Keratinocyte (primary cell): Measurements from ENCODE around the gene TEX29. TPM values are rescaled to one million over a fixed set of nuclear protein-coding genes. Genes with fewer than 3 reads are reported as not detected.

ENCODE experiments used
- DNase-seq: peaks from one replicate; pipeline ENCODE4 v3.0.0-alpha.2; 2011; ENCODE audit warnings: low read depth, missing footprints, low spot score
- FAIRE-seq: peaks from 2 replicates; lab custom pipeline; 2011; peaks lifted over from hg19 to GRCh38; lab: Jason Lieb, UNC
- H2AFZ ChIP-seq: 2 replicates; pipeline ENCODE4 v1.6.0; 2012; ENCODE audit warnings: low read length, control low read depth, inconsistent platforms; ENCODE audit not compliant: control insufficient read depth
- H3K27ac ChIP-seq: 2 replicates; pipeline ENCODE4 v1.5.1; 2011; ENCODE audit warnings: low read length; ENCODE audit not compliant: control insufficient read depth, insufficient read depth
- H3K27me3 ChIP-seq: 3 replicates; pipeline ENCODE4 v1.6.0; 2011; ENCODE audit warnings: low read length; ENCODE audit not compliant: control insufficient read depth, insufficient read depth; ENCODE audit errors: extremely low read depth
- H3K36me3 ChIP-seq, 2 experiments: 2 replicates in 1 of 2; 3 replicates in 1 of 2; pipeline ENCODE4 v1.5.1; 2011; ENCODE audit warnings: low read length in 2 of 2, mild to moderate bottlenecking in 1 of 2; ENCODE audit not compliant: control insufficient read depth in 2 of 2, insufficient read depth in 2 of 2; ENCODE audit errors: extremely low read depth in 1 of 2
- H3K4me1 ChIP-seq: 3 replicates; pipeline ENCODE4 v1.5.1; 2011; ENCODE audit warnings: low read length; ENCODE audit not compliant: control insufficient read depth, insufficient read depth; ENCODE audit errors: extremely low read depth
- H3K4me2 ChIP-seq: 3 replicates; pipeline ENCODE4 v1.6.0; 2011; ENCODE audit warnings: low read depth, low read length; ENCODE audit not compliant: control insufficient read depth, insufficient read depth; ENCODE audit errors: extremely low read depth
- H3K4me3 ChIP-seq, 3 experiments: fragments of 200-600 bp in 1 of 3; sonication (generic) in 1 of 3; 2 replicates in 2 of 3; 3 replicates in 1 of 3; pipeline ENCODE4 v1.5.1; 2011 to 2016; ENCODE audit warnings: low read length in 3 of 3, mild to moderate bottlenecking in 3 of 3, control low read depth in 2 of 3, inconsistent platforms in 1 of 3, low read depth in 1 of 3, mixed read lengths in 1 of 3, mixed run types in 1 of 3, moderate library complexity in 1 of 3; ENCODE audit not compliant: control insufficient read depth in 2 of 3, insufficient read depth in 2 of 3; ENCODE audit errors: extremely low read depth in 1 of 3
- H3K79me2 ChIP-seq: 2 replicates; pipeline ENCODE4 v1.6.0; 2012; ENCODE audit warnings: low read length; ENCODE audit not compliant: control insufficient read depth, insufficient read depth
- H3K9ac ChIP-seq: 3 replicates; pipeline ENCODE4 v1.6.0; 2011; ENCODE audit warnings: low read length; ENCODE audit not compliant: control insufficient read depth, insufficient read depth; ENCODE audit errors: extremely low read depth
- H3K9me1 ChIP-seq: 3 replicates; pipeline ENCODE4 v1.6.0; 2011; ENCODE audit warnings: low read length; ENCODE audit not compliant: control insufficient read depth, insufficient read depth; ENCODE audit errors: extremely low read depth
- H3K9me3 ChIP-seq: 2 replicates; pipeline ENCODE4 v1.5.1; 2012; ENCODE audit warnings: low read depth, low read length; ENCODE audit not compliant: control insufficient read depth
- H4K20me1 ChIP-seq: 3 replicates; pipeline ENCODE4 v1.6.0; 2011; ENCODE audit warnings: low read length; ENCODE audit not compliant: control insufficient read depth, insufficient read depth; ENCODE audit errors: extremely low read depth
- EZH2 ChIP-seq: IDR thresholded peaks from one replicate; pipeline ENCODE4 v1.6.1; 2012; ENCODE audit warnings: inconsistent platforms, mild to moderate bottlenecking, low read length, moderate library complexity
- dilution Hi-C: fragments of 300-500 bp; cut with MboI; formaldehyde crosslinking; loops from one replicate; pipeline ENCODE4 v1.7.0; 2020; ENCODE audit warnings: low sequenced_read_pairs; ENCODE audit not compliant: extremely low pct_ligation_motif_present
- polyA plus RNA-seq, 5 experiments: library from polyadenylated mRNA; depleted of rRNA in 3 of 5; stranded (reverse) in 3 of 5; stranded (forward) in 1 of 5; unstranded in 1 of 5; fragments of >200 nt; gene quantifications; 1 replicate in 1 of 5; 2 replicates in 3 of 5; 3 replicates in 1 of 5; pipeline versions ENCODE4 v1.2.1 to v1.2.3, GENCODE V29; 2011 to 2012; ENCODE audit warnings: missing spikeins in 2 of 5, low read depth in 1 of 5, low replicate concordance in 1 of 5
- TF ChIP-seq, protein P1 (sequence below), 3 experiments: IDR thresholded peaks in 1 of 3; conservative IDR thresholded peaks in 1 of 3; optimal IDR thresholded peaks in 1 of 3; 2 replicates in 2 of 3; 3 replicates in 1 of 3; pipeline versions ENCODE3 to v1.5.1; 2011; ENCODE audit warnings: low read length in 3 of 3, mild to moderate bottlenecking in 3 of 3, moderate library complexity in 2 of 3, control low read depth in 1 of 3, inconsistent platforms in 1 of 3; ENCODE audit not compliant: insufficient read depth in 2 of 3; ENCODE audit errors: extremely low read depth in 1 of 3

Gene TEX29
- polyA plus RNA-seq, 1 donor (not counting 4 experiments of a cell fraction or from before 2014, with no cell fraction given): 0.18 TPM

DNA sequence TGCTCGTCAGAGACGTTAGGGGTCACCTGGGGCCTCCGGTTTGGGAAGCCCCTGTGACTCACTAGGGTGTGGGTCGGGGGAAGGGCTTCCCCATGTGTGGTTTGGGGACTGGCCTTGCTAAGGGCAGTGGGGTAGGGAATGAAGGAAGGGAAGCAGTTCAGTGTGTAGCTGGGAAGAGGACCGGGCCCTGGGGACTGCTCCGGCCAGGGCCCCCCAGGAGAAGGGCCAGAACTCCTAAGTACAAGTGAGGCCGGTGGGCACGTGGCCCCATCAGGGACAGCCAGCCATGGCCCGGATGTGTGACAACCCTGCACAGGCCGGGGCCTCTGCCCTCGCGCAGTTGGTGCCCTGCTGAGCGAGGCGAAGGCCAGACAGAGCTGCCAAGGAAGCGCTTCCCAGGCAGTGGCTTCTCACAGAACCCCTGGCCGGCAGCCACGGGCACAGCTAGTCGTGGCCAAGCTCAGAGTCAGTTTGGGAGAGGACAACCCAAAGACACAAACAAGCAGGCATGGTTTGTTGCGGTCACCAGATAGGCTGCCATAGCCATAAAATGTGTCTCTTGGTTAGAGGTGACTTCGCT is 25.7 kb downstream of the TEX29 start:
- Histone ChIP-seq H3K79me2 (no peaks in the 10 kb centered on the region), H3K9me3 (no peaks in the 10 kb centered on the region), H3K27me3 (no peaks in the 10 kb centered on the region), H3K4me1 (no peaks in the 10 kb centered on the region), H3K9ac (no peak overlapping the region), H3K36me3 (no peaks in the 10 kb centered on the region), H3K4me2 (no peak overlapping the region), H3K27ac (no peak overlapping the region), H2AFZ (no peak overlapping the region), H4K20me1 (no peaks in the 10 kb centered on the region), H3K4me3 (no peak overlapping the region), H3K9me1 (no peaks in the 10 kb centered on the region)
- dilution Hi-C loops: no loop called here
- DNase-seq (no peak), FAIRE-seq (no peak)
- TF ChIP-seq EZH2: no peak
- TF ChIP-seq, protein P1, sequence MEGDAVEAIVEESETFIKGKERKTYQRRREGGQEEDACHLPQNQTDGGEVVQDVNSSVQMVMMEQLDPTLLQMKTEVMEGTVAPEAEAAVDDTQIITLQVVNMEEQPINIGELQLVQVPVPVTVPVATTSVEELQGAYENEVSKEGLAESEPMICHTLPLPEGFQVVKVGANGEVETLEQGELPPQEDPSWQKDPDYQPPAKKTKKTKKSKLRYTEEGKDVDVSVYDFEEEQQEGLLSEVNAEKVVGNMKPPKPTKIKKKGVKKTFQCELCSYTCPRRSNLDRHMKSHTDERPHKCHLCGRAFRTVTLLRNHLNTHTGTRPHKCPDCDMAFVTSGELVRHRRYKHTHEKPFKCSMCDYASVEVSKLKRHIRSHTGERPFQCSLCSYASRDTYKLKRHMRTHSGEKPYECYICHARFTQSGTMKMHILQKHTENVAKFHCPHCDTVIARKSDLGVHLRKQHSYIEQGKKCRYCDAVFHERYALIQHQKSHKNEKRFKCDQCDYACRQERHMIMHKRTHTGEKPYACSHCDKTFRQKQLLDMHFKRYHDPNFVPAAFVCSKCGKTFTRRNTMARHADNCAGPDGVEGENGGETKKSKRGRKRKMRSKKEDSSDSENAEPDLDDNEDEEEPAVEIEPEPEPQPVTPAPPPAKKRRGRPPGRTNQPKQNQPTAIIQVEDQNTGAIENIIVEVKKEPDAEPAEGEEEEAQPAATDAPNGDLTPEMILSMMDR (optimal IDR thresholded peaks at IDR 0.05 in 1 of 3, IDR thresholded peaks at IDR 0.05 in 1 of 3, conservative IDR thresholded peaks at IDR 0.05 in 1 of 3; ENCODE audit: extremely low read depth in 1 of 3, insufficient read depth in 2 of 3, low read length in 3 of 3): no peak

- FAIRE-seq (no peak), DNase-seq (no peak)
- Histone ChIP-seq H3K4me1 (no peaks in the 10 kb centered on the region), H3K9me1 (no peaks in the 10 kb centered on the region), H3K27me3 (no peaks in the 10 kb centered on the region), H4K20me1 (no peaks in the 10 kb centered on the region), H3K79me2 (no peaks in the 10 kb centered on the region), H3K9ac (no peak overlapping the region), H3K27ac (no peak overlapping the region), H3K9me3 (no peaks in the 10 kb centered on the region), H2AFZ (no peak overlapping the region), H3K36me3 (no peaks in the 10 kb centered on the region), H3K4me3 (no peak overlapping the region), H3K4me2 (no peak overlapping the region)
- TF ChIP-seq, protein P1 (optimal IDR thresholded peaks at IDR 0.05 in 1 of 3, IDR thresholded peaks at IDR 0.05 in 1 of 3, conservative IDR thresholded peaks at IDR 0.05 in 1 of 3; ENCODE audit: extremely low read depth in 1 of 3, insufficient read depth in 2 of 3, low read length in 3 of 3): no peak
- no peak for TF ChIP-seq EZH2
- dilution Hi-C loops: no loop called here
These were observed 27.0 kb downstream of the TEX29 start for GRCh38 chr13:111347438-111347837.
